ENCODE data around the gene IL20. TPM values are rescaled to one million over a fixed set of nuclear protein-coding genes. Genes with fewer than 3 reads are reported as not detected.

Gene IL20
- total RNA-seq, 1 donor from 2014 or later = not detected

GRCh38 chr1:206885341-206886060 lies 20.1 kb downstream of the IL20 start:
- Histone ChIP-seq H3K4me3 (no peak overlapping the region), H3K27ac (no peak overlapping the region), H3K4me1 (peaks cover 2% of the 10 kb centered on the region), H3K9me3 (no peaks in the 10 kb centered on the region), H3K36me3 (no peaks in the 10 kb centered on the region), H3K27me3 (ENCODE audit: low read depth) (no peaks in the 10 kb centered on the region)
- ATAC-seq (no peak), DNase-seq (no peak)
- intact Hi-C loops (cut with DNase I) = no loop called here
- TF ChIP-seq CTCF (IDR thresholded peaks at IDR 0.05) = no peak

GRCh38 chr1:206886831-206887230 lies 21.4 kb downstream of the IL20 start:
- no peaks in the 10 kb centered on the region for H3K36me3 ChIP-seq
- DNase-seq = no peak
- no peaks in the 10 kb centered on the region for H3K9me3 ChIP-seq
- H3K4me3 ChIP-seq = no peak overlapping the region
- H3K4me1 ChIP-seq = peaks cover 10% of the 10 kb centered on the region
- H3K27ac ChIP-seq = no peak overlapping the region
- no peak for ATAC-seq
- intact Hi-C loops (cut with DNase I) = no loop called here
- no peaks in the 10 kb centered on the region for H3K27me3 ChIP-seq (ENCODE audit: low read depth)
- TF ChIP-seq CTCF (IDR thresholded peaks at IDR 0.05) = no peak

DNA sequence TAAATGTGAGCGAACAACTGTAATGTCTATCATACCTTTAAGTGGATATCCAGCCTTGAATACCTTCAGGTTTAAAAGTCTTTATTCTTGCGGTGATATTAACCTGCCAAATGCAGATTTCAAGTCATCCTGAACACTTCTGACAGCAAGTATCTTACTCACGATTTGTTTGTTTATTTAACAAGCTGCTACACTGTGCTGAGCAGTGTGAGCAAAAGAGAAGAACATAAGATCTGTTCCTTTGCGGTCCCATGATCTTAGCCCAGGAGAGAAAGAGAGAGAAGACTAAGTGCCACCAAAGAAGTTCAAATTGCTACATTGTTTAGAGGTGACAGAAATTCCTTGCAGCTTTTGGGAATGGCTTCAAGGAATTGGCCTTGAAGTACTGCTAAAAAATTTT lies 22.3 kb downstream of the IL20 start:
- Histone ChIP-seq H3K4me1 (peaks cover 18% of the 10 kb centered on the region), H3K4me3 (no peak overlapping the region), H3K27me3 (ENCODE audit: low read depth) (no peaks in the 10 kb centered on the region), H3K27ac (no peak overlapping the region), H3K36me3 (no peaks in the 10 kb centered on the region), H3K9me3 (no peaks in the 10 kb centered on the region)
- intact Hi-C loops (cut with DNase I) = no loop called here
- no peak for TF ChIP-seq CTCF (IDR thresholded peaks at IDR 0.05)
- no peak for DNase-seq
- ATAC-seq = no peak

DNA sequence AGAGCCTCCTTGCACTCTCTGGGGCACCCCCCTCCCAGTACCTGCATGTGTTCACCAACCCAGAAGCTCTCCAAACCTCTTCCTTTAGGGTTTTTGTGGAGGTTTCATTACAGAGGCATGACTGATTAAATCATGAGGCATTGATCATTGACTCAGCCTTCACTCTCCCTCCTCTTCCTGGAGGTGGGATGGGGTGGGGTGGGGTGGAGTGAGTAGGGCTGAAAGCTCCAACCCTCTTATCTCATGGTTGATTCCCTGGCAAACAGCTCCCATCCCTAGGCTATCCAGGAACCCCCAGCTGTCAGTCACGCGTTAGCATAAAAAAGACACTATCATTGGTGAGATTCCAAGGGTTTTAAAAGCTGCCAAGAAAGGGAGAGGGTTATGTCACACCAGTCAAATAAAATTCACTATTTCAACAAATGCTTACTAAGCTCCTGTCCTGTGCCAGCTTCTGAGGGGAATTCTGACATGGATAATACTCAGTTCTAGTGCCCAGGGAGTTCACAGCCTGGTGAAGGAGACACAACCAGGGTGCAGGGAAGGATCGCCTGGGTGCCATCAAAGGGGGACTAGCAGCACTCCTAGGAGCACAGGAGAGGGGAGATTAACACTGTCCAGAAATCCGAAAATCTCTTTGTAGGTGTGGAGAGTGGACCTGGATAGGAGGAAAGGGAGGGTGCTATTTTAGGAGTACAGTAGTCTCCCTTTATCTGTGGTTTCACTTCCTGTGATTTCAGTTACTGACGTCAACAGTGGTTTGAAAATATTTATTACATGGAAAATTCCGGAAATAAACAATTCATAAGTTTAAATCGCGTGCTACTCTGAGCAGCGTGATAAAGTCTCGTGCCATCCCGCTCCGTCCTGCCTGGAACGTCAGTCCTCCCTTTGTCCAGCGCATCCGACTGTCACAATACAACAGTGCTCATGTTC lies 25.0 kb downstream of the IL20 start:
- H3K9me3 ChIP-seq = no peaks in the 10 kb centered on the region
- H3K27me3 ChIP-seq (ENCODE audit: low read depth) = no peaks in the 10 kb centered on the region
- no peak overlapping the region for H3K4me3 ChIP-seq
- no peaks in the 10 kb centered on the region for H3K36me3 ChIP-seq
- peaks cover 24% of the 10 kb centered on the region for H3K4me1 ChIP-seq
- intact Hi-C loops (cut with DNase I) = no loop called here
- ATAC-seq (peak; percentile 49 to 60), DNase-seq (no peak)
- H3K27ac ChIP-seq = no peak overlapping the region
- no peak for TF ChIP-seq CTCF (IDR thresholded peaks at IDR 0.05)

GRCh38 chr1:206891412-206891811 lies 26.0 kb downstream of the IL20 start:
- DNase-seq (no peak), ATAC-seq (no peak)
- intact Hi-C loops (cut with DNase I) = no loop called here
- H3K36me3 ChIP-seq = no peaks in the 10 kb centered on the region
- peaks cover 34% of the 10 kb centered on the region for H3K4me1 ChIP-seq
- H3K9me3 ChIP-seq = no peaks in the 10 kb centered on the region
- H3K27me3 ChIP-seq (ENCODE audit: low read depth) = no peaks in the 10 kb centered on the region
- no peak overlapping the region for H3K4me3 ChIP-seq
- TF ChIP-seq CTCF (IDR thresholded peaks at IDR 0.05) = no peak
- H3K27ac ChIP-seq = no peak overlapping the region
